ENCODE data around the gene PAEP.

Gene PAEP

DNA sequence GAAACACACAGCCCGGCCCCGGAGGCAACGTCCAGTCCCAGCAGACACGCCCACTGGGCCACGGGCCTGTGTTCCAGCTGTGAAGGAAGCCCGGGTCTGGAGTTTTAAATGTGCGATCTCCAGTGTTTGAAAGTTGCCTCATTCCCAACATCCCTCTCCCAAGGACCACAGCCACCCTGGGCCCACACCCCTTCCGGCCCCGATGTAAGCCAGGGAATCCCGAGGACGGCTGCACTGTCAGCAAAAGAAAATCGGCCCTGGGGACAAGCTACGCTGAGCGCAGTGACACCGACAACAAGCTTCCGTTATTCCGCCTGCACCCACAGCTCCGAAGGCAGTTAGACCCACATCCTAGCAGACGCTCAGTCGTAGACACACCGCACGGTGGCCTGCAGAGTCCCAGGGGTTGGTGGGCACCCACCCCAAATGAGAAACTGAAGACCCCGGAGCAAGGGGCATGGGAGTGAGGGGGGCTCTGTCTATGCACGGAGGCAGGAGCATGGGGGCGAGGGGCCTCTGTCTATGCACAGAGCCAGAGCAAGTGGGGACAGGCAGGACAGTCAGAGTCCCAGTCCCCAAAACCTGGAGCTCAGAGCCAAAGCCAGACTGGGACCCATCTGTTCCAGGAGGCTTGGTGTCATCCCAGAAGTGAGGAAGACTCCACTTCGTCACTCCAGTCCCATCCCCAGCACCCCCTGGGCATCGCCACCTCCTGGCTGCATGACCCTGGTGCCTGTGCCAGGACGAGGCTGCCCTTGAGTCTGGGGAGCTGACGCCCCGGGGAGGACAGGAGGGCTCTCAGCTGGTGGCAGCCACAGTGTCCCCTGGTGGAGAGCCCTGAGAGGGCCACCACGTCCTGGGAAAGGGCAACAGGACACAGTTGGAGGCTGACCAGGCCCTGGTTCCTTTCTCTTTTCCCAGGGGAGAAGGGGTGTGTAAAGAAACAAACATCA, 54.4 kb downstream of the PAEP start:
- no peaks in the 10 kb centered on the region for H3K4me1 Mint-ChIP-seq
- H3K4me3 Mint-ChIP-seq = no peak overlapping the region
- no peak for ATAC-seq
- H3K36me3 Mint-ChIP-seq = no peaks in the 10 kb centered on the region
- no peak overlapping the region for H3K27ac Mint-ChIP-seq
- peaks cover 6% of the 10 kb centered on the region for H3K9me3 Mint-ChIP-seq
- peaks cover 38% of the 10 kb centered on the region for H3K27me3 Mint-ChIP-seq
